OCI-LY3 (cell line): ENCODE data around the gene IBA57.

Source experiments
- H2AFZ ChIP-seq: fragments of 200-600, 300-600 bp; shearing (Covaris generic); 2 replicates; pipeline ENCODE4 v1.6.0; 2014; ENCODE audit warnings: antibody characterized with exemption, low read depth, low read length
- H3K27ac ChIP-seq: fragments of 200-600, 300-600 bp; sonication (generic); 2 replicates; pipeline ENCODE4 v1.5.1; 2014; ENCODE audit warnings: mild to moderate bottlenecking, low read length, moderate library complexity, mixed read lengths
- H3K27me3 ChIP-seq: fragments of 200-600, 300-600 bp; sonication (generic); 2 replicates; pipeline ENCODE4 v1.6.1; 2014; ENCODE audit warnings: low read depth, low read length, mixed read lengths
- H3K36me3 ChIP-seq: fragments of 200-600, 300-600 bp; sonication (generic); replicated peaks from 2 replicates; pipeline ENCODE3; 2014; ENCODE audit warnings: low read depth, low read length, mixed read lengths
- H3K4me1 ChIP-seq: fragments of 300-600, 200-600 bp; sonication (generic); 2 replicates; pipeline ENCODE4 v1.6.1; 2014; ENCODE audit warnings: low read length, mixed read lengths
- H3K4me2 ChIP-seq: fragments of 200-600, 300-600 bp; sonication (generic); 2 replicates; pipeline ENCODE4 v1.6.1; 2014; ENCODE audit warnings: low read length, mixed read lengths
- H3K4me3 ChIP-seq: fragments of 300-600, 200-600 bp; sonication (generic); 2 replicates; pipeline ENCODE4 v1.5.1; 2014; ENCODE audit warnings: antibody characterized with exemption, mild to moderate bottlenecking, low read length, moderate library complexity
- H3K79me2 ChIP-seq: fragments of 300-600, 200-600 bp; shearing (Covaris generic); 2 replicates; pipeline ENCODE4 v1.6.1; 2014; ENCODE audit warnings: mild to moderate bottlenecking, low read length, mixed read lengths
- H3K9ac ChIP-seq: fragments of 300-600, 200-600 bp; shearing (Covaris generic); 2 replicates; pipeline ENCODE4 v1.6.0; 2014; ENCODE audit warnings: mild to moderate bottlenecking, low read length, moderate library complexity
- H3K9me3 ChIP-seq: fragments of 200-600, 300-600 bp; shearing (Covaris generic); 2 replicates; pipeline ENCODE4 v1.6.1; 2014; ENCODE audit warnings: low read length, mixed read lengths; ENCODE audit not compliant: insufficient read depth
- H4K20me1 ChIP-seq: fragments of 200-600, 300-600 bp; sonication (generic); 2 replicates; pipeline ENCODE4 v1.6.1; 2016; ENCODE audit warnings: low read length, mixed read lengths; ENCODE audit not compliant: insufficient read depth
- CTCF ChIP-seq: fragments of 200-600, 300-600 bp; sonication (generic); IDR thresholded peaks from 2 replicates; pipeline ENCODE4 v1.5.1; 2014; ENCODE audit warnings: antibody characterized with exemption, low read length, low read depth
- EZH2phosphoT487 ChIP-seq: fragments of 200-600 bp; shearing (Covaris generic); IDR thresholded peaks from 2 replicates; pipeline ENCODE4 v1.6.1; 2018; ENCODE audit warnings: antibody characterized with exemption, mixed run types, low read depth

Gene IBA57

GRCh38 chr1:228194921-228195812 is 29.6 kb downstream of the IBA57 start:
- Histone ChIP-seq H3K79me2 (no peaks in the 10 kb centered on the region), H3K27me3 (no peaks in the 10 kb centered on the region), H3K27ac (no peak overlapping the region), H4K20me1 (no peaks in the 10 kb centered on the region), H3K4me3 (no peak overlapping the region), H3K4me1 (peaks cover 7% of the 10 kb centered on the region), H2AFZ (no peak overlapping the region), H3K4me2 (no peak overlapping the region), H3K9ac (no peak overlapping the region), H3K9me3 (peaks cover 17% of the 10 kb centered on the region), H3K36me3 (peaks cover 3% of the 10 kb centered on the region)
- no peak for TF ChIP-seq EZH2phosphoT487
- no peak for TF ChIP-seq CTCF

- no peak overlapping the region for H3K27ac ChIP-seq
- H2AFZ ChIP-seq = no peak overlapping the region
- no peaks in the 10 kb centered on the region for H4K20me1 ChIP-seq
- no peak overlapping the region for H3K9ac ChIP-seq
- H3K9me3 ChIP-seq = peaks cover 17% of the 10 kb centered on the region
- H3K36me3 ChIP-seq = peaks cover 3% of the 10 kb centered on the region
- H3K4me3 ChIP-seq = no peak overlapping the region
- H3K79me2 ChIP-seq = no peaks in the 10 kb centered on the region
- H3K27me3 ChIP-seq = no peaks in the 10 kb centered on the region
- TF ChIP-seq CTCF (no peak), EZH2phosphoT487 (no peak)
- H3K4me1 ChIP-seq = no peaks in the 10 kb centered on the region
- H3K4me2 ChIP-seq = no peak overlapping the region
These were observed 32.0 kb downstream of the IBA57 start for GRCh38 chr1:228197555-228198147.

GRCh38 chr1:228198977-228199590 is 33.5 kb downstream of the IBA57 start:
- Histone ChIP-seq H3K27me3 (no peaks in the 10 kb centered on the region), H3K4me3 (no peak overlapping the region), H3K9me3 (peaks cover 17% of the 10 kb centered on the region), H4K20me1 (no peaks in the 10 kb centered on the region), H3K36me3 (peaks cover 3% of the 10 kb centered on the region), H3K9ac (no peak overlapping the region), H3K27ac (no peak overlapping the region), H3K4me2 (no peak overlapping the region), H3K79me2 (no peaks in the 10 kb centered on the region), H2AFZ (no peak overlapping the region), H3K4me1 (no peaks in the 10 kb centered on the region)
- TF ChIP-seq EZH2phosphoT487 (no peak), CTCF (no peak)

- Histone ChIP-seq H4K20me1 (no peaks in the 10 kb centered on the region), H2AFZ (no peak overlapping the region), H3K9ac (no peak overlapping the region), H3K4me3 (no peak overlapping the region), H3K27me3 (no peaks in the 10 kb centered on the region), H3K4me2 (no peak overlapping the region), H3K4me1 (no peaks in the 10 kb centered on the region), H3K27ac (no peak overlapping the region), H3K9me3 (peaks cover 1% of the 10 kb centered on the region), H3K36me3 (no peaks in the 10 kb centered on the region), H3K79me2 (no peaks in the 10 kb centered on the region)
- no peak for TF ChIP-seq EZH2phosphoT487
- no peak for TF ChIP-seq CTCF
These were observed 39.4 kb downstream of the IBA57 start for GRCh38 chr1:228204958-228205357.
